ENCODE measurements around the gene TOMM6. TPM values are rescaled to one million over a fixed set of nuclear protein-coding genes. Genes with fewer than 3 reads are reported as not detected.

Gene TOMM6
- total RNA-seq, 1 donor from 2014 or later, result 60.7 TPM

DNA sequence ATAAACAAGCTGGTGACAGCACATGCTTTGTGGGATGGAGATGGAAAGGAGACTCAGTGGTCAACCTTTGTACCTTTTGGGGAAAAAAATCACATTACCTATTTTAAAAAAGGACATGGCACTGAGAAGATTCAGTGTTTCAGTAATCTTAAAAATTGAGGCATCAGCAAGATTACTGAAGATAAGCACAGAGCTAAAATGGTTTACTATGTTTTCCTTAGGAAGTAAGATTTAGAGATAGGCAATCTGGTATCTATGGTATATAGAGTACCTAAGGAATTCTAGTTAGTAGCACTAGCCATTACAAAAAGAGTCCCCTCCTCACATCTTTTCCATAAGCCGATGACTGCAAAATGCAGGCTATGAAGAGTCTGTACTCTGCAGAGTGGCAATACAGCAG is 35.7 kb downstream of the TOMM6 start:
- DNase-seq (ENCODE audit: low read depth), result no peak

DNA sequence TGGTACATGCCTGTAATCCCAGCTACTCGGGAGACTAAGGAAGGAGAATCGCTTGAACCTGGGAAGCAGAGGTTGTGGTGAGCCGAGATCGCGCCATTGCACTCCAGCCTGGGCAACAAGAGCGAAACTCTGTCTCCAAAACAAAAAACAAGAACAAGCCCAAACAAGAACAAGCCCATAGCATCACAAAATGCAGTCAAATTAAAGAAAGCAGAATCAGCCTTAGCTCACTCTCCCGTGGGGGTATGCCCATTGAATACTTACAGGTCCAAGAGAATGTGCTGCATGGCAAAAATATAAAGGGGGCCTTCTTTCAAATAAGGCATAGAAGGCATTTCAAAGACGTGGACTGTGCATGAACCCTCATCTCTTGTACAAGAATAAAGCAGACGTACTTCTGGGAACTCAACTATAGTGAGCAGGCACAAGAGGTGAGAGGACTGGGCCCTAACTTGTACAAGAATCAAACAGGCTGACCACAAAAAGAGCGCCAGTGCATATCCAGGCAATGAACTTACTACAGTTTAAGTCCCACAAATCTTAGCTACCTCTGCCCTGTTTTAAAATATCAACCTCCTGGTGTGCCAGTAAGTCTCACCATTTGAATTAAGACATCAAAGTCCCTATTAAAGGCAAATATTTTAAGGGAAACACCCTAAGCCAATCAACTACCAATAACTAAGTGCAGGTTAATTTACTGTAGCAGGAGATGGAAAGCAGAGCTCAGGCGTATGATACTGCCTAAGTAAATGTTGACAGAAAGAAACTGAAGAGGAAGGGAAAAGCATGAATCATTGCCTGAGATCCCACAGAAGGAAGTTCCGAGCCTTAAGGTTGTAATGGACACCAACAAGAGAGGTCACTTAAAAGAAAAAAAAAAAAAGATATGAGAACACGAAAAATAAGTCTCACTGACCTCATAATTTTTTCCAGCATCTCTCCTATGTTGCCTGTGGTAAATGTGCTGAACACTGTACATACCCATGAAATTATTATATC is 37.4 kb downstream of the TOMM6 start:
- peak; percentile 22 for DNase-seq (ENCODE audit: low read depth)

DNA sequence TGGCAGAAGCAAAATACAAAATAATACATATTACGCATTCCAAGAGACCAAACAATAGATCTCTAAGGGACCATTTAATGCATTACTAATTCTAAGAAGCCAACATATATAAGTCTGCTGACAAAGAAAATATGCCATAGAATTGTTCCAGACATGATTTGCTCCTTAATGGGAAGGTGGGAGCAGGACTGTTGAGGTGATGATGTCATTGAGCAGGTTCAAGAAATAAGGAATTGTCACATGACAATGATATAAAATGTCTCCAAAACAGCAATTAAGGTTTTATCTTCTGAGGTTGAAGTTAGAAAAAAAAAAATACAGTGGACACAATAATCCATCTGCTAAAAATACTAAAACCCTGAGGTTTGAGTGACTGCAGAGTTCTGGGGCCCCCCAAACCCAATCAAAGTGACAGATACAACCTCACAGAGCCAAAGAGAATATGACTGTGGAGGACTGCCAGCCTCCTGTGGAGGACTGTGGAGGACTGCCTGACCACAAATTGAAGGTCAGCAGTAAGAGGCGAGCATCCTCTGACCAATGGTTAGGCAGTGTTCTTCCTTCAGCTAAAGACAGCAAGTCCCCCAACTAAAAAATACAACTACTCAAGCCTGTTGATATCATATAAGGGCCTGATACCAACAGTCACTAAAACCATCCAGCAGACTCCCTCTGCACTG is 39.0 kb downstream of the TOMM6 start:
- no peak for DNase-seq (ENCODE audit: low read depth)

DNA sequence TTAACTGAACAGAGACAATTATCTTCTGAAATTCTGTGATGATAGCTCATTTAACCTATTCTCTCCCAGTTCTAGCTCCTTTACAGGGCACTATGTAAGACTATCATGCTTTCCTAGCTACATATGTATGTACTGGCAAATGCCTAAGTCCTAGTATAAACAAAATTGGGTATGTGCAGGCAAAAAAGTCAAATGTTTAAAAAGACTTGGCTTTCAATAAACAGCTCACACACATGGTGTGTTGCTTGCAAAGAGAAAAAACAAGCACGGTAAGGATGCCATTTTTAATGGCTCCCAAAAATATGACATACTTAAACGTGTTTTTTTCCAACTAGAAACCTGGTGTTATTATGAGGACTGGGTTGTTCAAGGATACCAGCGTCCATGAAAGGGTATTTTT is 44.8 kb downstream of the TOMM6 start:
- no peak for DNase-seq (ENCODE audit: low read depth)

DNA sequence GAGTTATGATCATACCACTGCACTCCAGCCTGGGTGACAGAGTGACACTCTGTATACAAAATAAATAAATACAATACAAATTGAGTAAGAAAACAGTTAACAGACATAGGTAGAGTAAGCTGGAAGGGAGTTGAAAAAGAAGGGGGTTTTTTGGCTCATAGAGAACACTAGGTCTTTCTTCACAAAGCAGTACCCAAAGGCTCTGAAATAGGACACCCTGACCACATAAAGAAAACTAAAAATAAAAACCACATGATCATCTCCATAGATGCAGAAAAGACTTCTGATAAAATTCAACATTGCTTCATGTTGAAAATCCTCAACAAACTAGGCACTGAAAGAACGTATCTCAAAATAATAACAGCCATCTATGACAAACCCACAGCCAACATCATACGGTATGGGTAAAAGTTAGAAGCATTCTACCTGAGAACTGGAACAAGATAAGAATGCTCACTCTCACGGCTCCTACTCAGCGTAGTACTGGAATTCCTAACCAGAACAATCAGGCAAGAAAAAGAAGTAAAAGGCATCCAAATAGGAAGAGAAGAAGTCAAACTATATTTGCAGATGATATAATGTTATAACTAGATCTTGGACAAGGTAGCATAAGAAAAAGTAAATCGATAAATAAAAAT is 48.6 kb downstream of the TOMM6 start:
- no peak for DNase-seq (ENCODE audit: low read depth)

DNA sequence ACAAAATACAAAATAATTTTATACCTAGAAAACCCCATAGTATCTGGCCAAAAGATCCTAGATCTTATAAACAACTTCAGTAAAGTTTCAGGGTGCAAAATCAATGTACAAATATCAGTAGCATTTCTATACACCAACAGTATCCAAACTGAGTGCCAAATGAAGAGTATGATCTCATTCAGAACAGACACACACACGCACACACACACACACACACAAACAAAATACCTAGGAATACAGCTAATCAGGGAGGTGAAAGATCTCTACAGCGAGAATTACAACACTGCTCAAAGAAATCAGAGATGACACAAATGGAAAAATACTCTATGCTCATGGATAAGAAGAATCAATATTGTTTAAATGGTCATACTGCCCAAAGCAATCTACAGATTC is 49.2 kb downstream of the TOMM6 start:
- DNase-seq (ENCODE audit: low read depth), result no peak

Other genes starting within 250 kb of the TOMM6 start
- 1.9 and 8.0 TPM in 2 replicates for gene FOXP4, start 241.3 kb upstream of the TOMM6 start, total RNA-seq
- gene MDFI, start 149.2 kb upstream of the TOMM6 start, total RNA-seq, result 3.4 and 20.0 TPM in 2 replicates
- 5.2 and 14.7 TPM in 2 replicates for gene TFEB, start 52.1 kb upstream of the TOMM6 start, total RNA-seq
- gene PGC, start 40.3 kb upstream of the TOMM6 start, total RNA-seq, result not detected in 2 replicates
- gene FRS3, start 7.8 kb upstream of the TOMM6 start, total RNA-seq, result 0.35 and 2.0 TPM in 2 replicates
- 0.52 and 1.7 TPM in 2 replicates for gene PRICKLE4, start 6.9 kb upstream of the TOMM6 start, total RNA-seq
- gene USP49, start 107.7 kb downstream of the TOMM6 start, total RNA-seq, result 0.87 and 6.3 TPM in 2 replicates
- gene MED20, start 133.4 kb downstream of the TOMM6 start, total RNA-seq, result 39.2 and 42.5 TPM in 2 replicates
- gene BYSL, start 133.8 kb downstream of the TOMM6 start, total RNA-seq, result 12.5 and 31.4 TPM in 2 replicates
- gene CCND3, start 154.1 kb downstream of the TOMM6 start, total RNA-seq, result 54.9 and 113 TPM in 2 replicates